H9 (cell line): ENCODE data around the gene SETD9. TPM values are rescaled to one million over a fixed set of nuclear protein-coding genes. Genes with fewer than 3 reads are reported as not detected.

ENCODE experiments used
- DNase-seq: peaks from one replicate; pipeline ENCODE4 v3.0.0-alpha.2; 2017
- H2AFZ ChIP-seq: one replicate; pipeline ENCODE4 v1.6.1; 2013; ENCODE audit warnings: mild to moderate bottlenecking, low read length, control low read depth, moderate library complexity
- H2AK5ac ChIP-seq: 2 replicates; pipeline ENCODE4 v1.6.1; 2013; ENCODE audit warnings: low read length, control low read depth, mixed read lengths; ENCODE audit not compliant: insufficient read length
- H2BK120ac ChIP-seq: one replicate; pipeline ENCODE4 v1.6.1; 2013; ENCODE audit warnings: low read depth, mild to moderate bottlenecking, low read length, control low read depth, inconsistent platforms; ENCODE audit not compliant: poor library complexity, severe bottlenecking
- H2BK12ac ChIP-seq: 2 replicates; pipeline ENCODE4 v1.6.1; 2013; ENCODE audit warnings: low read length, control low read depth, mixed read lengths, low read depth; ENCODE audit not compliant: insufficient read length
- H2BK15ac ChIP-seq: 2 replicates; pipeline ENCODE4 v1.6.1; 2013; ENCODE audit warnings: low read depth, low read length, control low read depth
- H2BK20ac ChIP-seq: one replicate; pipeline ENCODE4 v1.6.1; 2013; ENCODE audit warnings: low read depth, mild to moderate bottlenecking, low read length, control low read depth, inconsistent platforms; ENCODE audit not compliant: poor library complexity, severe bottlenecking
- H2BK5ac ChIP-seq: 2 replicates; pipeline ENCODE4 v1.6.1; 2013; ENCODE audit warnings: low read length, control low read depth, mixed read lengths; ENCODE audit not compliant: insufficient read length
- H3K14ac ChIP-seq: 2 replicates; pipeline ENCODE4 v1.6.1; 2013; ENCODE audit warnings: low read length, control low read depth; ENCODE audit not compliant: insufficient read depth
- H3K18ac ChIP-seq: 2 replicates; pipeline ENCODE4 v1.6.1; 2013; ENCODE audit warnings: low read depth, mild to moderate bottlenecking, mixed read lengths, low read length, control low read depth; ENCODE audit not compliant: insufficient read length
- H3K23ac ChIP-seq: 2 replicates; pipeline ENCODE4 v1.6.1; 2013; ENCODE audit warnings: low read length, control low read depth, mixed read lengths, low read depth; ENCODE audit not compliant: insufficient read length
- H3K23me2 ChIP-seq: 2 replicates; pipeline ENCODE4 v1.6.1; 2013; ENCODE audit warnings: low read depth, mild to moderate bottlenecking, mixed read lengths, low read length, control low read depth; ENCODE audit not compliant: insufficient read length, poor library complexity, severe bottlenecking
- H3K27ac ChIP-seq: 2 replicates; pipeline ENCODE4 v1.5.1; 2013; ENCODE audit warnings: low read length, control low read depth, mixed read lengths, low read depth; ENCODE audit not compliant: insufficient read length
- H3K27me3 ChIP-seq: 2 replicates; pipeline ENCODE4 v1.6.1; 2013; ENCODE audit warnings: low read length, control low read depth, inconsistent platforms; ENCODE audit not compliant: insufficient read depth
- H3K4ac ChIP-seq: 2 replicates; pipeline ENCODE4 v1.6.1; 2013; ENCODE audit warnings: low read depth, mild to moderate bottlenecking, control low read depth, inconsistent platforms, low read length, moderate library complexity
- H3K4me1 ChIP-seq: 2 replicates; pipeline ENCODE4 v1.6.1; 2013; ENCODE audit warnings: low read length, control low read depth, inconsistent platforms; ENCODE audit not compliant: insufficient read depth
- H3K4me2 ChIP-seq: 2 replicates; pipeline ENCODE4 v1.6.1; 2013; ENCODE audit warnings: low read length, control low read depth, mixed read lengths; ENCODE audit not compliant: insufficient read length, insufficient read depth
- H3K56ac ChIP-seq: 2 replicates; pipeline ENCODE4 v1.6.1; 2013; ENCODE audit warnings: low read depth, mild to moderate bottlenecking, mixed read lengths, low read length, control low read depth; ENCODE audit not compliant: insufficient read length
- H3K79me1 ChIP-seq: 2 replicates; pipeline ENCODE4 v1.6.1; 2013; ENCODE audit warnings: low read depth, mild to moderate bottlenecking, moderate library complexity, low read length, control low read depth, inconsistent platforms; ENCODE audit not compliant: insufficient read depth, poor library complexity, severe bottlenecking
- H3K79me2 ChIP-seq: 2 replicates; pipeline ENCODE4 v1.6.1; 2013; ENCODE audit warnings: low read length, control low read depth, inconsistent platforms; ENCODE audit not compliant: insufficient read depth
- H3K9ac ChIP-seq: 2 replicates; pipeline ENCODE4 v1.6.1; 2013; ENCODE audit warnings: low read length, control low read depth, mixed read lengths; ENCODE audit not compliant: insufficient read length; ENCODE audit errors: extremely low read depth
- H3K9me3 ChIP-seq: one replicate; pipeline ENCODE4 v1.6.1; 2013; ENCODE audit warnings: low read depth, low read length, inconsistent platforms; ENCODE audit not compliant: control insufficient read depth
- H3T11ph ChIP-seq: one replicate; pipeline ENCODE4 v1.6.1; 2013; ENCODE audit warnings: mild to moderate bottlenecking, low read length, control low read depth, inconsistent platforms
- H4K20me1 ChIP-seq: one replicate; pipeline ENCODE4 v1.6.1; 2013; ENCODE audit not compliant: control insufficient read depth, insufficient read length, insufficient read depth
- H4K5ac ChIP-seq: 2 replicates; pipeline ENCODE4 v1.6.1; 2013; ENCODE audit warnings: low read depth, mild to moderate bottlenecking, mixed read lengths, low read length, control low read depth; ENCODE audit not compliant: insufficient read length
- H4K8ac ChIP-seq: replicated peaks from 2 replicates; pipeline ENCODE4 v1.6.1; 2013; ENCODE audit warnings: low read length, control low read depth, mixed read lengths, low read depth; ENCODE audit not compliant: insufficient read length
- H4K91ac ChIP-seq: 2 replicates; pipeline ENCODE4 v1.6.1; 2013; ENCODE audit warnings: low read depth, mild to moderate bottlenecking, moderate library complexity, mixed read lengths, low read length, control low read depth; ENCODE audit not compliant: insufficient read length
- H3K27ac Mint-ChIP-seq, 3 experiments: 2 replicates in 2 of 3; 3 replicates in 1 of 3; pipeline ENCODE4 v1.8.0; 2020 to 2021; ENCODE audit warnings: mixed read lengths in 3 of 3, mild to moderate bottlenecking in 1 of 3, moderate library complexity in 1 of 3
- H3K27me3 Mint-ChIP-seq: 2 replicates; pipeline ENCODE4 v1.8.0; 2021; ENCODE audit warnings: low read depth, mild to moderate bottlenecking, moderate library complexity, mixed read lengths
- H3K36me3 Mint-ChIP-seq, 3 experiments: 2 replicates in 2 of 3; 3 replicates in 1 of 3; pipeline ENCODE4 v1.8.0; 2020 to 2021; ENCODE audit warnings: low read depth in 3 of 3, mixed read lengths in 3 of 3; ENCODE audit not compliant: insufficient read depth in 1 of 3
- H3K4me1 Mint-ChIP-seq, 2 experiments: 2 replicates each; pipeline ENCODE4 v1.8.0; 2020; ENCODE audit warnings: mixed read lengths in 2 of 2
- H3K4me3 Mint-ChIP-seq, 2 experiments: 2 replicates in 1 of 2; 3 replicates in 1 of 2; pipeline ENCODE4 v1.8.0; 2020 to 2021; ENCODE audit warnings: mild to moderate bottlenecking in 2 of 2, mixed read lengths in 2 of 2, moderate library complexity in 1 of 2
- H3K9me3 Mint-ChIP-seq, 2 experiments: 2 replicates in 1 of 2; 3 replicates in 1 of 2; pipeline ENCODE4 v1.8.0; 2020; ENCODE audit warnings: mild to moderate bottlenecking in 2 of 2, mixed read lengths in 2 of 2, moderate library complexity in 1 of 2
- WGBS: extraction: QIAGEN DNeasy Blood & Tissue Kit; methylation state at CpG from one replicate; pipeline ENCODE4 v1.1.7; 2013; ENCODE audit warnings: missing lambda C conversion rate, low lambda C conversion rate, mixed read lengths; ENCODE audit not compliant: insufficient read length; ENCODE audit errors: extremely low coverage; 5-methylcytosine and 5-hydroxymethylcytosine counted together
- total RNA-seq: library from RNA; stranded (reverse); gene quantifications from 2 replicates; pipeline ENCODE4 v1.2.1, GENCODE V29; 2021
- TF ChIP-seq, protein P1 (sequence below): fragments of 200-600 bp; sonication (generic); conservative IDR thresholded peaks from 3 replicates; pipeline ENCODE4 v1.8.0; 2021; ENCODE audit warnings: antibody characterized with exemption, mild to moderate bottlenecking

SETD9 gene
- total RNA-seq, 1 experiment from 2014 or later: 15.7 TPM

DNA sequence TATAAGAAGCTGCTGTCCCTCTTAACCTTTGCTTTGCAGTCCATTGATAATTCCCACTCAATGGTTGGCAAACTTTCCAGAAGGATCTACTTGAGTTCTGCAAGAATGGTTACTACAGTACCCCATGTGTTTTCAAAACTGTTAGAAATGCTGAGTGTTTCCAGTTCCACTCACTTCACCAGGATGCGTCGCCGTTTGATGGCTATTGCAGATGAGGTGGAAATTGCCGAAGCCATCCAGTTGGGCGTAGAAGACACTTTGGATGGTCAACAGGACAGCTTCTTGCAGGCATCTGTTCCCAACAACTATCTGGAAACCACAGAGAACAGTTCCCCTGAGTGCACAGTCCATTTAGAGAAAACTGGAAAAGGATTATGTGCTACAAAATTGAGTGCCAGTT is 27.8 kb upstream of the SETD9 start:
- no peak overlapping the region for H3K27ac Mint-ChIP-seq

More for the DNA sequence above, 27.8 kb upstream of the SETD9 start:
- no CpG with 5 or more reads among the region's 5 CpGs for WGBS
- no peak overlapping the region for H3K4me2 ChIP-seq
- no peaks in the 10 kb centered on the region for H3K23me2 ChIP-seq
- H3K56ac ChIP-seq: no peak overlapping the region
- DNase-seq: no peak
- no peak overlapping the region for H2BK15ac ChIP-seq
- H3K27me3 Mint-ChIP-seq: no peaks in the 10 kb centered on the region
- no peak overlapping the region for H4K91ac ChIP-seq
- H3K36me3 Mint-ChIP-seq: peaks cover 15 to 43% (median 24%) of the 10 kb centered on the region in 3 experiments
- no peak overlapping the region for H2AK5ac ChIP-seq
- no peaks in the 10 kb centered on the region for H3K4me1 ChIP-seq
- H3K27me3 ChIP-seq: no peaks in the 10 kb centered on the region
- no peak overlapping the region for H3K9ac ChIP-seq
- no peak overlapping the region for H3K14ac ChIP-seq
- no peak overlapping the region for H3K4ac ChIP-seq
- no peak overlapping the region for H3K18ac ChIP-seq
- H3T11ph ChIP-seq: no peak overlapping the region
- no peak overlapping the region for H2BK20ac ChIP-seq
- TF ChIP-seq, protein P1, sequence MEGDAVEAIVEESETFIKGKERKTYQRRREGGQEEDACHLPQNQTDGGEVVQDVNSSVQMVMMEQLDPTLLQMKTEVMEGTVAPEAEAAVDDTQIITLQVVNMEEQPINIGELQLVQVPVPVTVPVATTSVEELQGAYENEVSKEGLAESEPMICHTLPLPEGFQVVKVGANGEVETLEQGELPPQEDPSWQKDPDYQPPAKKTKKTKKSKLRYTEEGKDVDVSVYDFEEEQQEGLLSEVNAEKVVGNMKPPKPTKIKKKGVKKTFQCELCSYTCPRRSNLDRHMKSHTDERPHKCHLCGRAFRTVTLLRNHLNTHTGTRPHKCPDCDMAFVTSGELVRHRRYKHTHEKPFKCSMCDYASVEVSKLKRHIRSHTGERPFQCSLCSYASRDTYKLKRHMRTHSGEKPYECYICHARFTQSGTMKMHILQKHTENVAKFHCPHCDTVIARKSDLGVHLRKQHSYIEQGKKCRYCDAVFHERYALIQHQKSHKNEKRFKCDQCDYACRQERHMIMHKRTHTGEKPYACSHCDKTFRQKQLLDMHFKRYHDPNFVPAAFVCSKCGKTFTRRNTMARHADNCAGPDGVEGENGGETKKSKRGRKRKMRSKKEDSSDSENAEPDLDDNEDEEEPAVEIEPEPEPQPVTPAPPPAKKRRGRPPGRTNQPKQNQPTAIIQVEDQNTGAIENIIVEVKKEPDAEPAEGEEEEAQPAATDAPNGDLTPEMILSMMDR: no peak
- no peaks in the 10 kb centered on the region for H3K4me1 Mint-ChIP-seq
- H2AFZ ChIP-seq: no peak overlapping the region
- H3K23ac ChIP-seq: no peak overlapping the region
- no peaks in the 10 kb centered on the region for H3K79me1 ChIP-seq
- no peak overlapping the region for H4K8ac ChIP-seq
- no peak overlapping the region for H2BK120ac ChIP-seq
- no peaks in the 10 kb centered on the region for H4K20me1 ChIP-seq
- no peaks in the 10 kb centered on the region for H3K9me3 Mint-ChIP-seq
- no peak overlapping the region for H3K27ac ChIP-seq
- H2BK5ac ChIP-seq: no peak overlapping the region
- no peak overlapping the region for H3K4me3 Mint-ChIP-seq
- no peaks in the 10 kb centered on the region for H3K9me3 ChIP-seq
- no peak overlapping the region for H4K5ac ChIP-seq
- H2BK12ac ChIP-seq: no peak overlapping the region
- H3K79me2 ChIP-seq: no peaks in the 10 kb centered on the region
